HG03159 (cell line): Measurements from ENCODE around the gene HIVEP2.
"Not testable (repeated sequence)": the region's sequence is repeated elsewhere in the genome, so short reads cannot be mapped to it uniquely, and the experiment has no call there.

Source experiments
- ATAC-seq: cut with Tn5 transposase; IDR thresholded peaks from one replicate; pipeline ENCODE4 v1.9.1; 2021; ENCODE audit warnings: mild to moderate bottlenecking, moderate library complexity; ENCODE audit not compliant: unreplicated experiment

The HIVEP2 gene, protein sequence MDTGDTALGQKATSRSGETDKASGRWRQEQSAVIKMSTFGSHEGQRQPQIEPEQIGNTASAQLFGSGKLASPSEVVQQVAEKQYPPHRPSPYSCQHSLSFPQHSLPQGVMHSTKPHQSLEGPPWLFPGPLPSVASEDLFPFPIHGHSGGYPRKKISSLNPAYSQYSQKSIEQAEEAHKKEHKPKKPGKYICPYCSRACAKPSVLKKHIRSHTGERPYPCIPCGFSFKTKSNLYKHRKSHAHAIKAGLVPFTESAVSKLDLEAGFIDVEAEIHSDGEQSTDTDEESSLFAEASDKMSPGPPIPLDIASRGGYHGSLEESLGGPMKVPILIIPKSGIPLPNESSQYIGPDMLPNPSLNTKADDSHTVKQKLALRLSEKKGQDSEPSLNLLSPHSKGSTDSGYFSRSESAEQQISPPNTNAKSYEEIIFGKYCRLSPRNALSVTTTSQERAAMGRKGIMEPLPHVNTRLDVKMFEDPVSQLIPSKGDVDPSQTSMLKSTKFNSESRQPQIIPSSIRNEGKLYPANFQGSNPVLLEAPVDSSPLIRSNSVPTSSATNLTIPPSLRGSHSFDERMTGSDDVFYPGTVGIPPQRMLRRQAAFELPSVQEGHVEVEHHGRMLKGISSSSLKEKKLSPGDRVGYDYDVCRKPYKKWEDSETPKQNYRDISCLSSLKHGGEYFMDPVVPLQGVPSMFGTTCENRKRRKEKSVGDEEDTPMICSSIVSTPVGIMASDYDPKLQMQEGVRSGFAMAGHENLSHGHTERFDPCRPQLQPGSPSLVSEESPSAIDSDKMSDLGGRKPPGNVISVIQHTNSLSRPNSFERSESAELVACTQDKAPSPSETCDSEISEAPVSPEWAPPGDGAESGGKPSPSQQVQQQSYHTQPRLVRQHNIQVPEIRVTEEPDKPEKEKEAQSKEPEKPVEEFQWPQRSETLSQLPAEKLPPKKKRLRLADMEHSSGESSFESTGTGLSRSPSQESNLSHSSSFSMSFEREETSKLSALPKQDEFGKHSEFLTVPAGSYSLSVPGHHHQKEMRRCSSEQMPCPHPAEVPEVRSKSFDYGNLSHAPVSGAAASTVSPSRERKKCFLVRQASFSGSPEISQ (N-terminal part only)

DNA sequence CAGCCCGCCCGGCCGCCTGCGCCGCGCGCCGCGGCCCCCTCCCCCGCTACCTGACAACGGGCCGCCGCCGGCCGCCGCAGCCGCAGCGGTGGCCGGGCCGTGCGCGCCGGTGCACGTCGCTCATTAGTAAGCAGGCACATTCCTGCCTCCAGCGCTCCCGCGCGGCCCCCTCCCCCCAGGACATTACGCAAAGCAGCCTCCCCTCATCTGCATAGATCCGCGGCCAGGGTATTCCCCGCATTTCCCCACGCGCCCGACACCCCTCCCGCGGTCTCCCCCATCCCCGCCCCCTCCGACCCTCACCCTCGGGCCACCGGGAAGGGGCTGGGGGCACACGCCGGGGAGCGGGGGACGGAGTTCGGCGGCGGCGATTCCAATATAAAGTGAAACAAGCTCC lies at the start of gene HIVEP2:
TSS of gene HIVEP2 (minus strand) at position 128 of the 397 bp plus-strand sequence. CDS start 170,438 bp downstream, outside the sequence.
- peak; percentile 14 for ATAC-seq

DNA sequence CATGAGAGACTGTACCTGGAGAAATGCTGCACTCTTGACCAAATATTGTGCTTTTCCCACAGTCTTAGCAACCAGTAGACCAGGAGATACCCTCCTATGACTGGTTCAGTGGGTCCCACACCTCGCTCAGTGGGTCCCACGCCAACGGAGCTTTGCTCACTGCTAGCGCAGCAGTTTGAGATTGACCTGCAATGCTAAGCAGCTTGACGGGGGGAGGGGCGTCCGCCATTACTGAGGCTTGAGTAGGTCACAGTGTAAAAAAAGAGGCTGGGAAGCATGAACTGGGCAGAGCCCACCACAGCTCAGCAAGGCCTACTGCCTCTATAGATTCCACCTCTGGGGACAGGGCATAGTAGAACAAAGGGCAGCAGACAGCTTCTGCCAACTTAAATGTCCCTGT lies 49.0 kb upstream of the HIVEP2 start:
- ATAC-seq: no peak

DNA sequence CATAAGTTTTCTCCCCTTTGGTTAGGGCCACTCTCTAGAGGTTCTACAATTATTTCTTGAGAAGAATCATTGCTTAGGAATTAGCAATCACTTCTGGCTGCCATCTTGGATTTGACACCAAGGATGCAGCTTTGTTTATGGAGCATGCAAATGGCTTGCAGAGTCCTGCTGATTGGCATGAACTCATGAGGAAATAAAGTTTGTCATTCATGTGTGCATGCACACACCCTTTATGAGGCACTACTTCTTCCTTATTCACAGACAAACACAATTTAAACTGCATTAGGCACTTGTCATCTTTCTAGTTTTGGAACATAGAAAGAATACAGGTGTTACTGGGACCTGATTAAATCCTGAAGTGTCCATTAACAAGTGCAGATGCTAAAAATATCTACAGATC lies 42.5 kb upstream of the HIVEP2 start:
- ATAC-seq: no peak

DNA sequence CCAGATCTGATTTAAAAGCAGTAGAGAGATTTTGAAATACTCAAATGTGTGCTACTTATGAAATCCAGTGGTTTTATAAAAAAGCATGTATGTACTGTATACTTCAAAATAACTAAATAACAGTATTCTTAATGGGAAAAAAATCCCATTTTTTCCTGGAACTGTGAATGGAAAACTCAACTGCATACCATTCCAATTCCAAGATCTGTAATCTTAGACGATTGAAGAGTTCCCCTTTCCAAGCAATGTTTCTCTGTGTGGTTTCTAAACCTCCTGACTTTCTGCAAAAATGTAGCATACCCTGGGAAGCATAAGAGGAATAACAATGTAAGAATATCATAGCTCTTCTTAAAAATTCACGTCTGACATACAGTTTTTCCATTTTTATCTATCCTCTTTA lies 40.3 kb upstream of the HIVEP2 start:
- no peak for ATAC-seq

DNA sequence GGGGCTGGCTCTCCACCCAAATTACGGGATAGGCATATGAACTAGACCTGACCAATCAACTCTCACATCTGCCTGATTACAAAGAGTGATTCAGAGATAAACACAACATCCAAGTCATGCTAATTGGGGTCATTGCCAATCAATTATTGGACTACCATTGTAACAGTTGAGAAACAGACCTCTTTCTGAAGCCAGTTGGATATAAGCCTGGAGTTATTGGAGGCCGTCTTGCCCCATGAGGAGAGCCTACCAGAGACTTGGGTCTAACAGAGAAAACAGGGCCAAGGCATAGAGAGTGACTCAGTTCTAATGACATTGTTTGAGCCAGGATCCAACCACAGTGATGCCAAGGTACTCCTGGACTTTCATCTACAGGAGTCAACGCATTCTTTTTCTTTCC lies 39.4 kb upstream of the HIVEP2 start:
- ATAC-seq: no peak

DNA sequence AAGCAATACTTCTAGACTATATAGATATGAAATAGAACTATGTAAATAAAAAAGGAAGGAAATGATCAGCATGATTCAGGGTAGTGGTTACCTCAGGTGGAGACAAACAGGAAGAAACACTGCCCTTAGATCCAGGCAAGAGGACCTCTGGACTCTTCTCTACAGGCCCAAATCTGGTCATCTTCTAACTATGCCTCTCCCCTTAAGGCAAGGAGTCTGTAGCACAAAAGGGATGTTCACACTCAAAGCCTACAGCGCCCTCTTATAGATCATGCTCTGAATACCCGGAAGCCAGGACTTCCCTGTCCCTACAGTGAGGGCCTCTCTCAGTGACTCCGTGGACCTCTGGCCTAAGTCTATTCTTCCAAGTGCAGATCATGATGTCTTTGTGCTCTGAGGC lies 30.4 kb upstream of the HIVEP2 start:
- no peak for ATAC-seq

DNA sequence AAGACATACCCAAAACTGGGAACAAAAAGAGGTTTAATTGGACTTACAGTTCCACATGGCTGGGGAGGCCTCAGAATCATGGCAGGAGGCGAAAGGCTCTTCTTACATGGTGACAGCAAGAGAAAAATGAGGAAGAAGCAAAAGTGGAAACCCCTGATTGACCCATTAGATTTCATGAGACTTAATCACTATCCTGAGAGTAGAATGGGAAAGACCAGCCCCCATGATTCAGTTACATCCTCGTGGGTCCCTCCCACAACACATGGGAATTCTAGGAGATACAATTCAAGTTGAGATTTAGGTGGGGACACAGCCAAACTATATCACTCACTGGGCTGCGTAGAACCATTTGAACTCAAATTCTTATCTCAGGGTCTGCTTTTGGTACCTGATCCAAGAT lies 26.0 kb upstream of the HIVEP2 start:
- ATAC-seq: not testable (repeated sequence)

DNA sequence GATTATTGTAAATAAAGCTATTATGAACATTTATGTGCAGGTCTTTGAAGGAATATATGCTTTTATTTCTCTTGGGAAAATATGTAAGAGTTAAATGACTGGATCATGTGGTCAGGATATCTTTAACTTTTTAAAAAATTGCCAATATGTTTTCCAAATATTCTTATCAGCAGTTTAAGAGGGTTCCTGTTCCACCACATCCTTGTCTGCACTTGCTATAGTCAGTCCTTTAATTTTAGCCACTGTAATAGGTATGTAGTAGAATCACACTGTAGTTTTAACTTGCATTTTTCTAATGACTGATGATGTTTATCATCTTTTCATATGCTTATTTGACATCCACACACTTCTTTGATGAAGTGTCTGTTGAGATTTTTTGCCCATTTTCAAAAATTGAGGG lies 23.6 kb upstream of the HIVEP2 start:
- no peak for ATAC-seq

DNA sequence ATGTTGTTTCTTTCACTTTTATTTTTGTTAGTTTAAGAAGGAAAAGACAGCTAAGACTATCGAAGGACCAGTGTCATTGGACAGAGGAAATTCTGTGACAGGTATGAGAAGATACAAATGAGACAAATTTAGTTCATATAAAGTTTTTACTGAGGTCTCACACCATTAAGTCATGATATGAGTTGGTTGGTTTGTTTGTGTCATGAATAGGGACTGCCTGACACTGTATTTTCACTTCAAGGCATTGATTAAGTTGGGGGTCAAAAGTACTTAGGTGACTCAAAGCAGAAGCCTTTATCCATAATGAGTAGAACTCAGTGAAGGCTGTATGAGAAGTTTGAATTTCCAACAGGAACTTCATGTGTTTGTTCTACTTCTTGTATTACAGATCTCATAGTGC lies 21.3 kb upstream of the HIVEP2 start:
- no peak for ATAC-seq

DNA sequence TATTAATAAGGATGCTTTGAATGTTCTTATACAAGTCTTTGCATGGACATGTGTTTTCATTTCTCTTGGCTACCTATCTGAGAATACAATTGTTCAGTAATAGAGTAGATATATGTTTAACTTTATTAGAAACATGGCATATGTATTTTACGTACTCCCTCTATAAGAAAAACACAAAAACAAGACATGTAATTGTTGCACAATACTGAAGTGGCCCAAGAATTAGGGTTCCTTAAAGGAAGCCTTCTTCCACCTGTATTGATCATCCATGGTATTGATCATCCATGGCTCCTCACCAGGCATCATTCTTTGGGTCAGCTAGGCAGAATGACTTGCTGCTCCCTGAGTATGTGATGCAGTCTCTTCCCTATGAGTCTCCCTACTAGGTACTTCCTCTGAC lies 20.2 kb upstream of the HIVEP2 start:
- no peak for ATAC-seq

DNA sequence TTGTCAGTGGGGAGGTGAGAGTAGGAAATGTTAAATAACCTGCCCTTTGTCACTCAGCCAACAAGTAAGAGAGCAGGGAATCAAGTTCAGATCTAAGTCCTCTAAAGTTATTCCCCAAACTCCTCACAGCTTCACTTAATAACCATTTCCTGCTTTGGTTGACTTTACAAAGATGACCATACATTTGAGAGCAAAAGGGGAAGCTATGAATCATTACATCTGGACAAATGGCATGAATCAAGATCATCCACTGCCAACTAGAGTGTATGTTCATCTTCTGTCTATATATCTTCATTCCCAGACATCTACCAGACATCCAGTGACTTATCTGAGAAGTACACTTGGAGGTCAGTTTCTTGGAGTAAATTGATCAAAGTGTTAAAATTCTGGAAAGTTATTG lies 15.1 kb upstream of the HIVEP2 start:
- ATAC-seq: no peak

DNA sequence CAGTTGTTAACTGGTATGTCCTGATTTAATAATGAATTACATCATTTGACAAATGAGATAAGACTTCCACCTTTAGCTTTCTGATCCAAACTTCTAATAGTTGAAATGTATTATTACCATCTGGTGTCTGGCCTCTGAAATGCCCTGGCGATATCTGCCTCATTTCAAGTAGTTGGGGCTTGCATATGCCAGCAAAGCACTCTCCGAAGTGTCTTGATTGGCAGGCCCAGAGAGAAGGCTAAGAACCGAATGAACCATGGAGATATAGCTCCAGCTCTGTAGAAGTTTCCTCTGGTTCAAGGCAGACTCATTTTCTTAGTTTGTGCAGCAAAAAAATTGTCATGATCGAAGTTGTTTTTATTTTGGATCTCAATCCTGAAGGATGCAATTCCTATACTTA lies 13.4 kb upstream of the HIVEP2 start:
- ATAC-seq: no peak

DNA sequence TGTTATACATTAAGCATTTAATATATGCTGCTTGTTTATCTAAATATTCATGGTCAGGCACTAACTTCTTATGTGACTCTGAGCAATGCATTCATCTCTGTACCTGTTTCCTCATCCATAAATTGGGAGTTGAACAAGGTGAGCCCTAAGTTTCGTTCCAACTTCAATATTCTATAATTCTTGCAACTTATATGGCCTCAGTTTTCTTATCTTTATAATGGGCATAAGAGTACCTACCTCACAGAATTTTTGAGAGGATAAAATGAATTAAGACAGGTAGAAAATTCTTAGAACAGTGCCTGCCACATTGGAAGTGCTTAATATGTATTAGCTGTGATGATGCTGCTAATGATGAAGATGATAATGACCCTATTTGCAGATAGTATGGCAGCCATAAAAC lies 11.8 kb upstream of the HIVEP2 start:
- ATAC-seq: no peak

DNA sequence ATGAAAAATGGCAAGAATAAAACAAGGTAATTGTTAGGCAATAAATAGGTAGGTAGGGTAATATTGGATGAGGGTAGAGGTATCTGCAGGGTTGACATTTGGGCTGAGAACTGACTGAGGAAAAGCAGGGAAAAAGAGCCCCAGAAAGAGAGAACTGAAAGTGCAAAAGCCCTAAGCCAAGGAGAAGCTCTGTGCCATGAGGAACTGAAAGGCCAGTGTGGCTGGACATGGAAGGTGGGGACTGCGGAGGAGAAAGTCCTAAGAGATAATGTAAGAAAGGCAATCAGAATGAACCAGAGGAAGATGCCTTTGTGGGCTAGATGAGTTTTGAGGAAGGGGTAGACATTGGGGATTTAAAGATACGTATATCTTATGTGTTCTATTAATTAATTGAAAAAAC lies 9.9 kb upstream of the HIVEP2 start:
- no peak for ATAC-seq

DNA sequence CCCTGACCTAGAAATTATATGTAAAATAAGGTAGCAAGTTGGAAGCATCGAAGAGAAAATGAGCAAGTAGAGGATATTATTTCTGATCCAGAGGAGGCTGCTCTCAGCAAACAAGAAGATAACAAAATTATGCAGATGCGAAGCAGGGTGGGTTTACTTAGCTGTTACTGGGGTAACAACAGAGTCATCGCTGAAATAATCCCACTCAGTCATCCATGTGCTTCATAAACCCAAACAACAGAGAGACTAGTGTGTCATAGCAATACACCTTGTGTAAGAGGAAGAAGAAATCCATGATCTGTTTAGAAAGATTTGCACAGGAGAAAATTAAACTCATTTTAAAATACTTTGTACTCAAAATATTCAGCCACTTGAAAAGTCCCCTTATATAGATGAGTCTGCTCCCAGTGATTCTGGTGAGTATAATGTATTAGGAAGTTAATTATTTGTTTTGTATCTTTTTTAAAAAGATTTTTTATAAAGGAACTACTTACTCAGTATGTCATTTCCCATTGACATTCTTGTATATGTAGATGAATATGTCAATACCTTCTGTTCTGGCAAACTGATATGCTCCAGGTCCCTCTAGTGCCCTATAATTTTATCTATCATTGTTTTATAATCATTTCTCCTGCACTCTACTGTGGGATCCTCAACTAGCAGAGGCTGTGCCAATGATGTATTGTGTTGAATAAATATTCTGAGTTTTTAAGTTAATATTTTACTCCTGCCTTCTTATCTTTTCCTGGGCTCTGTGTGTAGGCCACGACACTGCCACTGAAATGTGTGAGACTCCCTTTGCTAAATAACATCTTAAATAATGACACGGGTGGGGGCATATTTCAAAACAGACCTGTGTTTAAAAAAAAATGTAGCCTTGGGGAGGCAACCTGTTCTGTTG lies 8.6 kb upstream of the HIVEP2 start:
- no peak for ATAC-seq

DNA sequence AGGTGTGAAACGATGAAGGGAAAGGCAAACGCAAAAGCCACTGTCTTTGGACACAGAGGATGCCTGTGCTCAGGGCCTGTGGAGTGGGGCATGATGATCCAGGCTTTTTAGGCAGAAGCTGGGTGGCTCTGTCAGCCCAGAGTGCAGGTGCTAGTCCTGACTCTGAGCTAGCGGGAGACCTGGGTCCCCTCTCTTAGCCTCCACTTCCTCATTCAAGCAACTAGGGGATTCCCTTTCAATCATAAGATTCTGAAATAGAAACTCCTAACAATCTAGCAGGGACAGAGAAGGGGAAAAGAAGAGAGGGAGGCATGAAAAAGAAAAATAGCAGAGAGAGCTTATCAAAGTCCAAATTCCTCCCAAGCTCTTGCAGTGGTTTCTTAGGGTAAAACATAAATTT lies 7.6 kb upstream of the HIVEP2 start:
- peak; percentile 72 for ATAC-seq

DNA sequence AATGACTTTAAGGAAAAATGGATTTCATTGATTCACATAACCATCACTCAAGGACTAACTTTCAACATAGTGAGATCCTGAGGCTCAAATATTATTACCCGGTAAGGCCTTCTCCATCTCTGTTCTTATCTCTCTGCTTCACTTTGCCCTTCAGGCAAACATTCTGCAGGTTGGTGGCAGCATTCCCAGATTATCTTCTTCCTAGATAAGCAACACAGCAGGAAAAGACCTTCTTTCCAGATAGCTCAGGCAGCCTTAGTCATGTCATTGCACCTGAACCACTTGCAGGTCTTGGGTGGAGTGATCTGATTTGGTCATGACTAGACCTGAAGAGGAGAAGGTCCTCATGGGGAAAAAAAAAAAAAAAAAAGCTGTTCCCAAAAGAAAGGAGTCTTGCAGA lies 5.3 kb upstream of the HIVEP2 start:
- no peak for ATAC-seq

DNA sequence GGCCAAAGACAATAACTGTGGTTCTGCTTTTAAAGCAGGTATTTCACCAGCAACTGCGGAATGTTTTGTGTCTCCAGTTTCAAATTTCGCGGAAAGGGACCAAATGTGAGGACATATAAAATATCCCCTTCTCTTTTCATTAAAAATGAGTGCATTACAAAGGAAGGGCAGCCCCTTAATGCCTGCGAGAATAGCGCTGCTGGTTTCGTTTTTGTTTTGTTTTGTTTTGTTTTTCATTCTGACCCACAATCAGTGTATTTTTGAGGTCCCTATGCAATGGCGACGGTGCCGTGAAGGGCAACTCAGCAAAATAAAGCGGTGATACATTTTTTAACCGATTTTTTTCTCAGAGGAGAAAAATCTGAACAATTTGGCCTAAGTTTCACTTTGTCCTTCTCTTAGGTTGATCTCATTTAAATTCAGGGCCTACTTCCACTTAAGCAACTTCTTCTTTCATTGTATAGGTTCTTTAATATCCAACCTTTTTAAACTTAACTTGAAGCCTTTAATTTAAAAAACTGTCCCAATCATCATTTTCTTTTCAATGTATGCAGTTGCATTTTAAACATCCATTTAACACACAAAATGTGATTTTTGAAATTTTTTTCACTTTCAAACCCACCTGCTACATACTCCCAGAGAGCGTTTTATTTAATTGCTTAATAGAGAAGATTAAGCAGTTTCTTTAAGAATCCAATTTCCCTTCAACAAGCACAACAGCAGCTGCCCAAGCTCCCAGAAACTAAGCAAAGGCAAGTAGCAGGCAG lies 2.9 kb upstream of the HIVEP2 start:
- ATAC-seq: peak; percentile 26

DNA sequence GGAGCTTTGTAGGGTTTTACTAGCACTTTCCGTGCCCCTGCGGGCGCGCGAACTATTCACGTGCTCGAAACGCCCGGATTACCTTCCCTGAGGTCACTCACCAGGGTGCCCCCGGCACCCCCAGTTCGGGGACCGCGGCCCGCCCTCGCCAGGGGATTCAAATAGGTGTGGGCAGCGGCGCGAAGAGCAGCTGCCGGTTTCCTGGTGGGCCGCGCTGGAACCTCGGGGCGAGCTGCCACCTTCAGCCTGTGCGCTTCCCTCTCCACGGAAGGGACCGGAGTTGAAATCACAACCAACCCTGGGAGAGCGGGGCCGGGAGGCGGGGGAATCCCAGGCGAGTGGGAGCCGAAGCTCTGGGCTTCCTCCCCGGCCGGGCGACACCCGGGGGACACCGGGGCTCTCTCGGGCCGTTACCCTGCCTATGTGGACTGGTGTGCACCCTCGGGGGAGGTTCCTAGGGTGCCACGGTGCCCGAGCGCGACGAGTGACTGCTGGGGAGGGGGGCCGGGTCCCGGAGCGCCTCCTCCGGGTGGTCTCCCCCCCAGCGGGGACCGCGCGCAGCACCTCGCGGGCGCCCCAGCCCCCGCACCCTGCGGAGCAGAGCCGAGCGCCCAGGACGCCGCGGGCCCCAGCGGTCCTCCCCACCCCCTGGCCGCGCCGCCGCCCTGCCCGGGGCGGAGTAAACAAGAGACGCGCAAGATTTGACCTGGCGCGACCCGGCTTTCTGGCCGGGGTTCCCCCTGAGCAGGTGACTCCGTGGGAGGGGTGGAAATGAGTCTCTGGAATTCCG lies 2.1 kb upstream of the HIVEP2 start:
- peak; percentile 53 for ATAC-seq
